Astrocyte of the cerebellum (primary cell): Measurements from ENCODE around the gene RABEP1.
"Not testable (repeated sequence)": the region's sequence is repeated elsewhere in the genome, so short reads cannot be mapped to it uniquely, and the experiment has no call there.

ENCODE experiments used
- DNase-seq: peaks from one replicate; pipeline ENCODE4 v3.0.0-alpha.2; 2011; ENCODE audit warnings: low read depth
- H3K4me3 ChIP-seq: 2 replicates; pipeline ENCODE4 v1.5.1; 2011; ENCODE audit warnings: mild to moderate bottlenecking, low read depth, low read length, moderate library complexity
- CTCF ChIP-seq: IDR thresholded peaks from 2 replicates; pipeline ENCODE4 v1.5.1; 2012; ENCODE audit warnings: low read length, low read depth, moderate library complexity, mild to moderate bottlenecking; ENCODE audit errors: missing control alignments
- in situ Hi-C: cut with HindIII; loops from 2 replicates; pipeline ENCODE4 v1.10.0; 2017; ENCODE audit warnings: low sequenced_read_pairs

RABEP1 gene

GRCh38 chr17:5424909-5425308, 142.8 kb downstream of the RABEP1 start:
- no peak for DNase-seq
- in situ Hi-C loops = no loop called here
- TF ChIP-seq CTCF = no peak
- no peak overlapping the region for H3K4me3 ChIP-seq

GRCh38 chr17:5425826-5426225, 143.7 kb downstream of the RABEP1 start:
- no peak for TF ChIP-seq CTCF
- in situ Hi-C loops = no loop called here
- DNase-seq = no peak
- no peak overlapping the region for H3K4me3 ChIP-seq

GRCh38 chr17:5429191-5429887, 147.3 kb downstream of the RABEP1 start:
- TF ChIP-seq CTCF = no peak
- DNase-seq = no peak
- no peak overlapping the region for H3K4me3 ChIP-seq
- in situ Hi-C loops = no loop called here

- no peak for DNase-seq
- in situ Hi-C loops = no loop called here
- no peak overlapping the region for H3K4me3 ChIP-seq
- no peak for TF ChIP-seq CTCF
Measured at GRCh38 chr17:5430413-5430999, 148.4 kb downstream of the RABEP1 start.

- in situ Hi-C loops, DNase-seq, H3K4me3 ChIP-seq: not testable (repeated sequence)
Measured at GRCh38 chr17:5431234-5431633, 149.2 kb downstream of the RABEP1 start.

GRCh38 chr17:5431949-5432556, 150.0 kb downstream of the RABEP1 start:
- DNase-seq = no peak
- no peak for TF ChIP-seq CTCF
- no peak overlapping the region for H3K4me3 ChIP-seq
- in situ Hi-C loops = no loop called here

- no peak overlapping the region for H3K4me3 ChIP-seq
- TF ChIP-seq CTCF = no peak
- DNase-seq = no peak
- in situ Hi-C loops = loop anchor here (5.0 kb wide), 1 partner anchor 37 kb away; no protein-coding TSS in a partner anchor
Measured at GRCh38 chr17:5434984-5435383, 152.9 kb downstream of the RABEP1 start.
